HuH-7.5 (cell line): ENCODE data around the gene C6orf136.

Source experiments
- DNase-seq: peaks from one replicate; pipeline ENCODE4 v3.0.0; 2011; ENCODE audit warnings: low spot score

C6orf136 gene

DNA sequence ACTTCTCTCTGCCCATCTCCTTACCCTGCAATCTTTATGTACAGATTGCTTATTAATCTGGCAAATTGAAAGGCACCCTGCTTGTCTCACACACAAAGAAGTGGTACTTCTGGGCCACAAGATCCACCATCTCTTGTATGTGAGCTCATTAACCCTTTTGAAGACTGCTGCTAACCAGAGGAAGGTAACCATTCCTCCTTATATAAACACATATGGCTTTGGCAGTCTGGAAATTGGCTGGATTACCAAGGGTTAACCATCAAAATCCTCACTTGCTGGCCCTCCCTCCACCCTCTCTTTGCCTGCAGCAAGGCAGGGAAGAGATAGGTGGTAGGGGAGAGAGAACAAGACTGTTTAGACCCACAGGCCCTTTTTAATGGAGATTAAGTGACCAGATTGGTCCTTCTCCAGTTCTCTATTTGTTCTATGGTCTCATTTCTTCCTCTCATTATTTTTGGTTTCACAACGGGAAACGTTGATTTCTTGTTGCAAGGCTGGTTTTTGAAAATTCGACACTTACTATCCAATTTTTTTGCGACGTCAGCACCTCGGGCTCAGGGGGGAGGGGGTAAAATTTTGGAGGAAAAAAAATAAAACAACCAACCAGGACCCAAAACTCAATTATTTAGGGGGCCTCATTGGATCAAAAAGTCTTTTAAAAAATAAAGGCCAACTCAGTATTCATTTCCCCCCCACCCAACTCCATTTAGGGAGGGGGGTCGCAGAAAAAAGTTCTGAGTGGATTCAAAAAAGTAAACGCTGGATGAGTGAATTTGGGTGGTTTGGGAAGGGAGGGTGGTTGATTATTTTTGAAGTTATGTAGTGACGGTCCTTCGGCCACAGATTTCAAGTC is 30.7 kb upstream of the C6orf136 start:
- no peak for DNase-seq

DNA sequence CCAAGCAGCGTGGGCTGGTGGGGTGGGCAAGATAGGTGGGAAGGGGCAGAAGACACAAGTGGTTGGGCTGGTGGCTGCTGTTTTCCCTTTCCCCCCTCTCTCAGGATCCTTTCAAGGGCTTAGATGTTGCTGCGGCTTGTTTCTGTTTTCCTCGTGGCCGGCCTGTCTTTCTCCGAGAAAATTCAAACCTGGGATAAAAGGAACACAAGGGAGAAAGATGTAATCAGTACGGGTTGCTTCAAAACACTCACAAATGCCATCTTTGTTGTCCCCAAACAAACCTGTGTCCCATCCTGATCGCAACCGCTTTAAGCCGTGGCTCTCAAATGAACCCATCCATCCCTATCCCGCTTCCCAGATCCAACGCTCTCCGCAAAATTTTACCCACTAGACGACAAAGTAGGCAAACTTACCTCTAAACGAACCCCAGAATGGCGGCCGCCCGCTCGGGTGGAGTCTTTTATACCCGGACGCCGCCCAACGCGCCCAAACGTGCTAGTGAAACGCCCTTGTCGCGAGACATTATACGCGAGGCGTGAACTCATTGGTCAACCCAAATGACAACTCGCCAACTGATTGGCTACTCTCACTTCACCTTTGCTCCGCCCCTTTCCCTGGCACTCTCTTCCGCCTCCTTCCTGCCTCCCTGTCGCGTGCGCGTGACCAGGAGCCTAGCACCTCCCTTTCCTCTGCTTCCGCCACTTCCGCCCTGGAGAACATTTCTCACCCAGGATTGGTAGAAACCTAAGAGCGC is 29.9 kb upstream of the C6orf136 start, which contains the start of gene PPP1R10:
PPP1R10 (minus strand) TSS at position 433 of the 754 bp plus-strand sequence. CDS start 7,299 bp downstream, outside the sequence.
- peak; percentile 72 for DNase-seq

DNA sequence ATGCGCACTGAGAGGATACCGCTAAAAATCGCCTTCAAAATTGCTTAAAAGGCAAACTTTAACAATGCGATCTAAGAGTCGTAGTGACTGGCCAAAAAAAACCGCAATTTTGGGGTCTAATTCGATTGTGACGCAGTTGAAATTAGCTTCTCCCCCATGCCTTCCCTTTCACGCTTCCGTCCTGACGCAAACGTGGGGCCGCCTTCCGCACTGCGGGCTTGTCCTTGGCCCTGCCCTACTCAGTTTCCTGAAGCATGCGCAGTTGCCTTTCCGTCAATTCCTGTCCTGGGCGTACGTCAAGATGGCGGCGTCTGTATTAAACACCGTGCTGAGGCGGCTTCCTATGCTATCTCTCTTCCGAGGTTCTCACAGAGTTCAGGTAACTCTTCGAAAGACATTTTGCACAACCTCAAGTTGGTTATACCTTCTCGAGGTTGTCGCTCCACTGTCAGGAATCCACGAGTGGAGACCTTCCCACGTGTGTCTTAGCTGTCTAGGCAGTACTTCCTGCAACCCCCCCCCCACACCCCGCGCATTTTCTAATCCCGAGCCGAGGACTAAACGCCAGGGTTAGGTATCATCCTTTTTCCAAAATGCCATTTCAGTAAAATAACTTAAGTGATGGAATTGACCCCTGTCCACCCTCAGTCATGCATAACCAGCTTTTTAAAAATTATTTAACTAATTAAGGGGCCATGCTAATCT is 29.2 kb upstream of the C6orf136 start, which contains the start of gene MRPS18B:
MRPS18B (plus strand) TSS at position 276 of the 705 bp plus-strand sequence; CDS start at position 302, 26 bp downstream.
- peak; percentile 58 for DNase-seq

DNA sequence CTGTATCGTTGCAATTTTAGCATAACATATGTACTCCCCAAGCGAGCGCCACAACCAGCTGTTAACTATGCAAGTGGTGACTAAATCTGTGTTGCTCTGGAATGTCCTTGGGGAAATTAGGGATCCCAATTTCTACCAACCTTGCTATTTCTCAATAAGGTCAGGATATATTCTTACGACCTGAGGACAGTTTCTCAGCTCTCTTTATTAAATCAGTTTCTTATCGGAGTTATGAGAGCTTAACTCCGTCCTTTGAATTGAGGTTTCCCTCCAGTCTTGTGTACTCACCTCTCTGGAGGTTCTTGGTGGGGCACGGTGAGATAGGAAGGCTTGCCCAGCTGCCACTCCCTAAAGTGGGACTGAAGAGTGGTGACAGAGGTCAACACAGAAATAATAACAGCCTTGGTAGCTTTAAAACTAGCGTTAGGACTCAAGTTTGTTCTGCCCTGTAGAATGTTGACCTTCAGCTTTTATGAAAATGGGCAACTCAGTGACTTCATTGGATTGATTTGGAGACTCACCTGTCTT is 28.6 kb upstream of the C6orf136 start:
- no peak for DNase-seq

DNA sequence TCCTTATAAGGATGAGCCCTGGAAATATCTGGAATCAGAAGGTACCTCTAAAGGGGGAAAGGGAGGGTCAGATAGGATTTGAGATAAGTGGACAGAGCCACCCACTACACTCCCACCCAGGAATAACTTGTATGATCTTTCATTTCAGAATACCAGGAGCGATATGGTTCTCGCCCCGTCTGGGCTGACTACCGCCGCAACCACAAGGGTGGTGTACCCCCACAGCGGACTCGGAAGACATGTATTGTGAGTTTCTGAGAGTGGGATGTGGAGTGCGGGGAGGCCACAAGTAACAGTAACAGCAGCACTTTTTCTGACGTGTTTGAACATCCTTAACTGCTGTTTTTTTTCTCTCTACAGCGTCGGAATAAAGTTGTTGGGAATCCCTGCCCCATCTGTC is 27.4 kb upstream of the C6orf136 start:
- DNase-seq, result no peak

DNA sequence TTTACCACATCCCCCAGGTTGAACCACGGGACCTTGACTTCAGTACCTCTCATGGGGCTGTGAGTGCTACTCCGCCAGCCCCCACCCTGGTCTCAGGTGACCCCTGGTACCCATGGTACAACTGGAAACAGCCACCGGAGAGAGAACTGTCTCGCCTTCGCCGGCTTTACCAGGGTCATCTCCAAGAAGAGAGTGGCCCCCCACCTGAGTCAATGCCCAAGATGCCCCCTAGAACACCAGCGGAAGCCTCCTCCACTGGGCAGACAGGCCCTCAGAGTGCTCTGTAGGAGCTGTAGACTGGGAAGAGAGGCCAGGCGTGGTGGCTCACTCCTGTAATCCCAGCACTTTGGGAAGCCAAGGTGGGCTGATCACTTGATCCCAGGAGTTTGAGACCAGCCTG is 21.4 kb upstream of the C6orf136 start:
- DNase-seq, result no peak

DNA sequence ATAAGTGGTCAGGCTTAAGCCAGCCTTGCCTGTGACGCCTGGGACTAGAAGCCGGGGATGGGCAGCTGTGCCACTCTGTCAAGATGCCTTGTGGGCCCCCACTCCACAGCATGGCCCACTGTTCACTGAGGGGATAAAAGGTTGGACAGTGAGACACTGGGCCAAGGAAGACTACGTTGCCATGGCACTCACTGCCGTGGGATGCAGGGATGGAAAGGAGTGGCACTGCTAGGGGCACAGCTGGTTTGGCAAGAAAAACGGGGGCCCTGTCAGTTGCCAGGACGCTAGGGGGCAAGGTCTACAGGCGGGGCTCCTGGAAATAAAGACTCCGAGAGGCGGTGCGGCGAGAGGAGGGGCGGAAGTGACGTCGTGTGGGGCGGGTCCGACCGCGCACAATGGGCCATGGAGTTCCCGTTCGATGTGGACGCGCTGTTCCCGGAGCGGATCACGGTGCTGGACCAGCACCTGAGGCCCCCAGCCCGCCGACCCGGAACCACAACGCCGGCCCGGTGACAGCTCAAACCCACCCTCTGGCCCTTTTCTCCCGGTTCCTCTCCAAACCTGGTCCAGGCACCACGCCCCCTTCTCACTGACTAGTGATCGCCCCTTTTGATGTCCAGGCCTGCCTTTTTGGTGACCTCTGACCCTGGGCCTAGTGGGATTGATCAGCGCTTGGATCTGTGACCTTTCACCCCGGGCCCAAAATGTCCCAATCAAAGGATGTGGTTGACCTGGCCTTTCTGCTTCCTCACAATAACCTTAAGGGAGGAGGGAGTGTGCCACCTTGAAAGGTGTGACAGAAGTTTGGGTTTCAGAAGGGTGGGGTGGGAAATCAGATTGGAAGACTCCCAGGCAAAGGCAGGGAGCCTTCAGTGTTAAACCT is 20.2 kb upstream of the C6orf136 start, which contains the start of gene ATAT1:
ATAT1 (plus strand) TSS at position 391 of the 883 bp plus-strand sequence.
- DNase-seq, result no peak

DNA sequence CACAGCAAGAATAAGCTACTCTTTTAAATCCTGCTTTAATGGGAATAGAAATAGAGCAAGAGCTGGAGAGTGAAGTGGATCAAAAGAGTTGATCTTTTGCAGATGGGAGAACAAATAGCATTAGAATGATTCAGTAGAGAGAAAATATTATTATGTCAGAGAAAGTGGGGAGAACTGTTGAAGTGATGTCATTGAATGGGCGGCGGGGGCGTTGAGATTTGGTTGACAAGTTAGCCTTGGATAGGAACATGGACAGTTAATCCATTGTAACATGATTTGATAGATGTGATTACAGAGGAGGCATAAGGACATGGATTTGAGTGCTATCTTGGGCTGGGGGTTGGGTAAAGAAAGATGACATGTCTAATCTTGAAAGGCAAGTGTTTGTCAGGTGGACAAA is 11.1 kb upstream of the C6orf136 start:
- DNase-seq, result no peak

DNA sequence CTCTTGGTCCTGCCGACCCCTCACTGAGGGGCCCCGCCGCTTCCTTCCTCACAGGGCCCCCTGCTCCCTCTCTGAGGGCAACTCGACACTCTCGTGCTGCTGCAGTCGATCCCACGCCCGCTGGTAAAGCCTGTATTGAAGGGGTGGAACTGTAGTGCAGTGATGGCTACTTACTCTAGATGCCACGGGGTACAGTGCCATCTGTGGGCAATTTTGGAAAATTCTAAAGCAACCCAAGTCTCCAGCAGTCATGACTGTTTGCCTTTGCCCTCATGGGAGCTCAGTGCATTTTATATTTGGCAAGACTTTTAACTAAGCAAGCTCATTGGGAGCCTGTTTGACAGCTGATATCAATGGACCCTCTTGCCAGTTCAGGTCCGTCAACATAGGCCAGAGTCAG is 6.5 kb upstream of the C6orf136 start:
- no peak for DNase-seq

DNA sequence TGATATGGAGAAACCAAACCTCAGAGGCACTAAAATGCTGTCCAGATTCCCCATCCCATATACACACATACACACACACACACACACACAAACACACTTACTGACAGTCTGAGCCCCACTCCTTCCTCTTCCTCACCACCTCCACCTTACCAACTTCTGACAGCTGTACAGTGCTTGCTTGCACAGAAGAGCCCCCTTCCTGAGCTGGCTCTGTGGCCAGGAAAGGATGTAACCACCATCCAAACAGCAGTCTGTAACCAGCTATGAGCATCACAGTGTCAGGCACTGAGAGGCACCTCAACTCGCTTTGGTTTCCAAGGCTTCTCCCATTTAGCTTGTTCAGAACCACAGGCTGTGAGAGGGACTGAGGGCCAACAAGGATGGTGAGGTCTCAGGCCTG is 5.9 kb upstream of the C6orf136 start:
- no peak for DNase-seq

DNA sequence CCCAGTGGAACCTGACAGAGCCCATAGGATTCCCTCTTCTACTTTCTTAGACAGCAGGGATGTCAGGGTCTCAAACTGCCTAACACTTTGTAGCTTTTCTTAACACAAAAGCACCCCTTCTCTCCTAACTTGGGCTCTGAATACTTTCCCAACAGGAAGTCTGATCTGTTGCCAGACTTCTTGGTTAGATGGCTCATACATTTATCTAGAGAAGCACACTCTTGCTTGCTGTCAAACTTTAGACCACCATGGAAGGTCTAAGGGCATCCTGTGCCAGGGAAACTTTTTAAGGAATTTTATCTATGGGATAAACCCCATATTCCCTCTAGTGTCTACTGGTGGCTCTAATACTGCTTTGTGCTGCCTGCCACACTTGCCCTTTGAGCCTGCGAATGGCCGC is 3.3 kb upstream of the C6orf136 start:
- no peak for DNase-seq

DNA sequence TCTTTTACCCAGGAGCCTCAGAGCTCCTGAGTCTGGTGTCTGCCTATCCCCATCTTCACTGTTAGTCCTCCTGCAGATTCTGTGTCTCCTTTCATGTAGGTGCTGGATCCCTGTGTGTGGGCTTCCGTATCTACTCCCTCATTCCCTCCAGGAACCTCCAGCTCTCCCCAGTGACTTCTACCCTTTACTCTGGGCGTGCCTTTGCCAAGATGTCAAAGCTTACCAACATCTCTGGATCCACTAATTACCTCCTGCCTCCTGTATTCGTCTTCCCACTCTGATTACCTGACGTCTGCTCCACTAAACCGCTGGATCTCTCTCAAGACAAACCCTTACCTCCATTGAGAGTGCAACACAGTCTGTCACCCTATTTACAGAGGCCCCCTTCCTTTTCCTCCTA is 2.2 kb upstream of the C6orf136 start:
- no peak for DNase-seq

DNA sequence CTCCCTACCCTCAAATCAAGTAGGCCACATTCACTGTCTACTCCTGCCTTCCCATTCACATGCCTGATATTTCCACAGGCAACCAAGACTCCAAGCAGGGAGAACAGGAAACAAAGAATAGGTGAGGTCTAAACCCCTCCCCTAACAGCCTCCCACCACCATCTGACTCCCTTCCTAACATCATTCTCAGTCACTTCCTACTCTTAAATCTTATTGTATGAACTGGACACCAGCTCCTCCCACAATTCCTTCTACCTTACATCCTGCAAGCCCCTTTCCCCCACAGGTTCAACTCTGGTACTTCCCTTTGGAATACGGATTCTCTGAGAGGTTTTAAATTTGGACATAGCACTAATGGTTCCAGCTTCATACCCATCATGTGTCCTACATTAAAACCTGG is 944 bp upstream of the C6orf136 start:
- no peak for DNase-seq

DNA sequence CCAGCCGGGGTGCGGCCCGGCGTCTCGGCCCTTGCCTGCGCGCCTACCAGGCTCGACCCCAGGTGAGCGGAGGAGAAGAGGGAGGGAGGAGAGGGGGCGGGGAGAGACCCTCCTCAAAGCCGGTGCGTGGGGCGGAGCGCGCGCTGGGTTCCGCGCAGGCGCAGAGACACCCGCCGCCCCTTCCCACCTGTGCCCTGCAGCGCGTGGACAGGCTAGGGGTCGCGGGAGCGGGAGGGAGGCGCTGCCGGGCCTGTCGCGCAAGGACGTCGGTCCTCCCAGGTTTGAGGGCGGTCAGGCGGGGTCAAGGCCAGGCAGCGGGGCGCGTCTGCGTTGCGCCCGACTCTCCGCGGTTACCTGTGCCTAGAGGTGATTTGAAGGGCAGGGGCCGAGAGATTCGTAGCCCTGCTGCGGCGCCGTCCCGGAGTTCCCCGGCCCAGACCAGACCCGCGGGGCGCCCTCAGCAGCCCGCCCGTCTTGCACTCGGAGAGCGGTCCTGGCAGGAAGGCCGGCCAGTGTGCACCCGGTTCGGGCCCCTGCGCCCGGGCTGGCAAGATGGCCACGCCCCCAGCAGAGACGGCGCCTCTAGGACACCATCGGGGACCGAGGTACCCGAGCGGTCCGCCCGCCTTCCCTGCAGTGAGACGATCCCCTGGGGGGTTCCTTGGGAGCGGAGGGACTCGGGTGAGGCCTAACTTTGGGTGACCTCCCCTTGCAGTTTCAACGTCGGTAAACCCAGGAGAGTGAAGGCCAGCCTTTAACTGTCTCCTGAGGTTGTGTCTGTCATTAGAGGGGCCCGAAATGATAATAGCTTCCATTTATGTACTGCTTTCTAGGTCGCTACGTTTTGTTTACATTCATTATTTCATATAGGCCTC is 546 bp downstream of the C6orf136 start:
- DNase-seq, result peak; percentile 78

DNA sequence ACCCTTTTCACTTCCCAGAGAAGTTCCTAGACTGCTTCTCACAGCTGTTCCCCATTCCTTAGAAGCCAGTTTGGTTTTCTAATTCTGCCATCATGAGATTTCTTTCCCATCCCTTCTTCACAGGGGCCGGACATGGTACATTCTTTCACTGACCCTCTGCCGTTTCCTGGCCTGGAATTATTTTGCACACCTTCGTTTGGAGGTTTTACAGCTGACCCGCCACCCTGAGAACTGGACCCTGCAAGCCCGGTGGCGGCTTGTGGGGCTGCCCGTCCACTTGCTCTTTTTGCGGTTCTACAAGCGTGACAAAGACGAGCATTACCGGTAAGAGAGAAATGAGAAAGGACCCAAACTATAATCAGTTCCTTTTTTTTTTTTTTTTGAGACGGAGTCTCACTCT is 4.2 kb downstream of the C6orf136 start:
- no peak for DNase-seq

DNA sequence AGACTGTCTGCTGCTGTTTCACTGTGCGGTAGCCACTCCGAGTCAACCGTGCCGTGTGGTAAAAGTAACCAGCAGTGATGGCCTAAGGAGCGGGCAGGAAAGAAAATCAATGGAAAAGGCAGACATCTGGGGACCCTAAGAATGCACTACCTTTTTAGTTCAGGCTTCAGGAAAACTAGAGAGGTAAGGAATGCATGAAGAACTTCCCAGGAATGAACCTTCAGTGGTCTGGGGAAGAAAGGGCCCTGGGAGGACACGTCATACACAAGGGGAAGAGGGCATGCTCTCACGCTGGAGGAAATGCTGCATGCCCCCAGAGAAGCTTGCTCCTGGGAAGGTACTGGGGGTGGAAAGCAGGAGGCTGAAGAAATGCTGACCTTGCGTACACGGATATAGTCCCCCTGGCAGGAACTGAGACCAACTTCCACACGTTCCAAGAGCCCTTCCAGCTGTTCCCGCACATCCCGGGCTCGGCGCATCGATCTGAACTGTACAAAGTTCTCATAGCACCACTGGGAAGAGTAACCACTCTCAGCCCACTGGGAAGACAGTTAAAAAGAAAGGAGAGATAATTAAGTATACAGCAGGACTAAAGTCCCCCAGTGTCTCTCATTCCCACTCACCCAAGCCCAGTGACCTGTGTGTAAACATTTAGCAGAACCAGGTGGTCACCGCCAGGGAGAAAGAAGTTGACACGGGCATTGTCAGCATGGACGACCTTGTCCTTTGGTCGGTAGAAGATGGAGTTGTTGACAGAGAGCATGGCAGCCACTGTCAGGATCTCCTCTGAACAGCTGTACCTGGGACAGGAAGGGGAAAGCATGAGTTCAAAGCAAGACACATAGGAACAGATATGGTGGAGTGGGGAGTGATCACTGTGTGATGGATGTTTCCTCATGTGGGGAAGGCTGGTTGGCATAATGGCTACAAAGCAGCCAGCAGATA is 8.1 kb downstream of the C6orf136 start:
- DNase-seq, result no peak

DNA sequence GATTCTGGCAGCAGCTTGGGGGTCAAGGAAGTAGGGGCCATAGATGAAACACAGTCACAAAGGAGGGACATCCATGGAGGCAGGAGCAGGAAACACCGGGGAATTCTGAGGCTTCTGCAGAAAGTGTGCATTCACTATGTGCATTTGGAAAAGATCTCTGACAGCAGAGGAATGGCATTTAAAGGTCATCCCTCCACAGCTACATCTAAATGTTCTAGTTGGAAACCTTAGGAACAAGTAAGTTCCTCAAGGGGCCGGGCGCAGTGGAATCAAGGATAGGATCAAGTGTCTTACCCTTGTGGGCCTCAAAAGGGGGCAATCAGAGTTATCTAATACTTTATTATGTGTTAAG is 8.8 kb downstream of the C6orf136 start:
- DNase-seq, result no peak

DNA sequence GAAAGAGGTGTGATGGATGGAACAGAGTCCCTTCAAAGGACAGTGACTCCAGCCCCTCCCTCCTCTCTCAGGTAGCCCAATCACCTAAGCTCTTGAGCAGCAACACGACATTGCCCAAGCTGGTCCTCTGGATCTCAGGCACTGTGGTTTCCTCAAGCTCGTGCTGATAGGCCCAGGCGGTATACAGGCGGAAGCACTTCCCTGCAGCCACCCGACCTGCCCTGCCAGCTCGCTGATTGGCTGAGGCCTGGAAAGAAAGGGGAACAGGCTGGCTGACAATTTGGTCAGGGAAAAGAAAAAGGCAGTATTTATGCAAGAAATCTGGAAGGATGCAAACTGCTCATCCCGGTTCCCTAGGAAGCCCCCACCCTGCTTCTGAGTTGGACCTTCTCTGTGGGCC is 9.6 kb downstream of the C6orf136 start:
- no peak for DNase-seq

DNA sequence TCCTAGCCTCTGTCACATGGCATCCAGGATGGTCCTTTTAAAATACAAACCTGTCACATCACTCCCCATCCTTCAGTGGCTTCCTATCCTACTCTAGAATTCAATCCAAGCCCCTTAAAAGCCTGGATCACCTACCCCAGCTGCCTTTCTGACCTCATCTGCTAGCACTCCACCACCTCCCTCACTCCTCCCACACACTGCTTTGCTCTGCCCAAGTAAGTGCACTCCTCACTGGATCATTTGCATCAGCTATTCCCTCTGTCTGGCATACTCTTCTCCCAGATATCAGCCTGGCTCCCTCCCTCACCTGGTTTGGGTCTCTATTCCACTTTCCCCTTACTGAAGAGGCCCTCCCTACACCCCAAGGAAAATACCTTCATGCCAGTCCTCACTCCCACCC is 10.5 kb downstream of the C6orf136 start:
- no peak for DNase-seq
